DOHH2 (cell line): ENCODE results near the gene TNFSF15.

Source experiments
- H3F3A ChIP-seq: fragments of 200-600 bp; sonication (generic), shearing (Covaris generic); 2 replicates; pipeline ENCODE4 v1.6.0; 2016; ENCODE audit warnings: antibody characterized with exemption, mild to moderate bottlenecking; ENCODE audit not compliant: control insufficient read depth, insufficient read depth
- H3K27ac ChIP-seq: fragments of 200-600 bp; sonication (generic); 2 replicates; pipeline ENCODE4 v1.5.1; 2014; ENCODE audit warnings: low read depth, mild to moderate bottlenecking, low read length, moderate library complexity
- H3K27me3 ChIP-seq: fragments of 200-600 bp; sonication (generic); 2 replicates; pipeline ENCODE4 v1.6.1; 2014; ENCODE audit warnings: mild to moderate bottlenecking, low read length, mixed read lengths; ENCODE audit not compliant: control insufficient read depth
- H3K36me3 ChIP-seq: fragments of 200-600 bp; sonication (generic); 2 replicates; pipeline ENCODE4 v1.6.1; 2014; ENCODE audit warnings: mild to moderate bottlenecking, low read length, moderate library complexity, mixed read lengths; ENCODE audit not compliant: control insufficient read depth
- H3K4me1 ChIP-seq: fragments of 200-600 bp; sonication (generic); 2 replicates; pipeline ENCODE4 v1.6.1; 2014; ENCODE audit warnings: mild to moderate bottlenecking, low read length, mixed read lengths; ENCODE audit not compliant: control insufficient read depth
- H3K4me2 ChIP-seq: fragments of 200-600 bp; sonication (generic); 2 replicates; pipeline ENCODE4 v1.6.0; 2014; ENCODE audit warnings: mild to moderate bottlenecking, low read length, moderate library complexity
- H3K4me3 ChIP-seq: fragments of 200-600 bp; sonication (generic); 2 replicates; pipeline ENCODE4 v1.5.1; 2014; ENCODE audit warnings: mild to moderate bottlenecking, low read length, mixed read lengths
- H3K79me2 ChIP-seq: fragments of 200-600 bp; sonication (generic); 2 replicates; pipeline ENCODE4 v1.6.1; 2014; ENCODE audit warnings: mild to moderate bottlenecking, low read length, mixed read lengths; ENCODE audit not compliant: control insufficient read depth
- H3K9me2 ChIP-seq: fragments of 200-600 bp; sonication (generic); replicated peaks from 2 replicates; pipeline ENCODE4 v1.6.1; 2014; ENCODE audit warnings: mild to moderate bottlenecking, low read length, mixed read lengths; ENCODE audit not compliant: control insufficient read depth
- H3K9me3 ChIP-seq: fragments of 200-600 bp; sonication (generic); 2 replicates; pipeline ENCODE4 v1.6.1; 2014; ENCODE audit warnings: antibody characterized with exemption, low read length, mixed read lengths; ENCODE audit not compliant: control insufficient read depth, insufficient read depth
- H4K20me1 ChIP-seq: fragments of 200-600 bp; sonication (generic); 2 replicates; pipeline ENCODE4 v1.6.0; 2014; ENCODE audit warnings: low read depth, mild to moderate bottlenecking, antibody characterized with exemption, low read length, moderate library complexity; ENCODE audit not compliant: control insufficient read depth, insufficient read depth
- CTCF ChIP-seq: fragments of 200-600 bp; sonication (generic); IDR thresholded peaks from one replicate; pipeline ENCODE4 v1.5.1; 2014; ENCODE audit warnings: antibody characterized with exemption, mild to moderate bottlenecking, low read depth, low read length; ENCODE audit not compliant: poor library complexity, severe bottlenecking
- EZH2phosphoT487 ChIP-seq: fragments of 200-600 bp; sonication (generic); IDR thresholded peaks from 2 replicates; pipeline ENCODE4 v1.6.1; 2017; ENCODE audit warnings: borderline replicate concordance, mild to moderate bottlenecking, antibody characterized with exemption, low read length, moderate library complexity, mixed read lengths

TNFSF15 gene

GRCh38 chr9:114785866-114786650 lies 19.8 kb downstream of the TNFSF15 start:
- Histone ChIP-seq H3K9me3 (no peaks in the 10 kb centered on the region), H3K79me2 (no peaks in the 10 kb centered on the region), H3F3A (no peaks in the 10 kb centered on the region), H3K27ac (no peak overlapping the region), H3K4me2 (no peak overlapping the region), H3K36me3 (no peaks in the 10 kb centered on the region), H3K4me1 (peaks cover 14% of the 10 kb centered on the region), H3K9me2 (no peaks in the 10 kb centered on the region), H3K4me3 (no peak overlapping the region), H3K27me3 (0 out of 2 replicates have a peak, but pooled peaks cover 3% of the 10 kb centered on the region), H4K20me1 (no peaks in the 10 kb centered on the region)
- TF ChIP-seq EZH2phosphoT487: no peak
- TF ChIP-seq CTCF: no peak

GRCh38 chr9:114784721-114785279 lies 21.0 kb downstream of the TNFSF15 start:
- Histone ChIP-seq H3K4me2 (no peak overlapping the region), H4K20me1 (no peaks in the 10 kb centered on the region), H3K79me2 (no peaks in the 10 kb centered on the region), H3K27ac (no peak overlapping the region), H3K4me3 (no peak overlapping the region), H3F3A (no peaks in the 10 kb centered on the region), H3K27me3 (0 out of 2 replicates have a peak, but pooled peaks cover 3% of the 10 kb centered on the region), H3K36me3 (no peaks in the 10 kb centered on the region), H3K4me1 (peaks cover 14% of the 10 kb centered on the region), H3K9me3 (no peaks in the 10 kb centered on the region), H3K9me2 (no peaks in the 10 kb centered on the region)
- TF ChIP-seq CTCF: no peak
- TF ChIP-seq EZH2phosphoT487: no peak

GRCh38 chr9:114782586-114782985 lies 23.3 kb downstream of the TNFSF15 start:
- H3F3A ChIP-seq: no peaks in the 10 kb centered on the region

More at GRCh38 chr9:114782586-114782985, 23.3 kb downstream of the TNFSF15 start:
- Histone ChIP-seq H3K4me1 (peaks cover 14% of the 10 kb centered on the region), H3K9me2 (no peaks in the 10 kb centered on the region), H3K9me3 (no peaks in the 10 kb centered on the region), H3K79me2 (no peaks in the 10 kb centered on the region), H3K27ac (no peak overlapping the region), H3K27me3 (no peaks in the 10 kb centered on the region), H3K36me3 (no peaks in the 10 kb centered on the region), H3K4me3 (no peak overlapping the region), H4K20me1 (no peaks in the 10 kb centered on the region), H3K4me2 (no peak overlapping the region)
- TF ChIP-seq CTCF (no peak), EZH2phosphoT487 (no peak)
